ENCODE measurements around the gene NCBP3.
"Not testable (repeated sequence)": the region's sequence is repeated elsewhere in the genome, so short reads cannot be mapped to it uniquely, and the experiment has no call there.

The NCBP3 gene

GRCh38 chr17:3879591-3880417 lies 33.8 kb upstream of the NCBP3 start:
- no peak for DNase-seq (ENCODE audit: low read depth)

- DNase-seq (ENCODE audit: low read depth): peak; percentile 56
These were observed 33.1 kb upstream of the NCBP3 start for GRCh38 chr17:3879186-3879585.

- no peak for DNase-seq (ENCODE audit: low read depth)
These were observed 31.2 kb upstream of the NCBP3 start for GRCh38 chr17:3877220-3877619.

- DNase-seq (ENCODE audit: low read depth): no peak
These were observed 29.3 kb upstream of the NCBP3 start for GRCh38 chr17:3875317-3875716.

GRCh38 chr17:3873862-3874261 lies 27.8 kb upstream of the NCBP3 start:
- DNase-seq (ENCODE audit: low read depth): no peak

DNA sequence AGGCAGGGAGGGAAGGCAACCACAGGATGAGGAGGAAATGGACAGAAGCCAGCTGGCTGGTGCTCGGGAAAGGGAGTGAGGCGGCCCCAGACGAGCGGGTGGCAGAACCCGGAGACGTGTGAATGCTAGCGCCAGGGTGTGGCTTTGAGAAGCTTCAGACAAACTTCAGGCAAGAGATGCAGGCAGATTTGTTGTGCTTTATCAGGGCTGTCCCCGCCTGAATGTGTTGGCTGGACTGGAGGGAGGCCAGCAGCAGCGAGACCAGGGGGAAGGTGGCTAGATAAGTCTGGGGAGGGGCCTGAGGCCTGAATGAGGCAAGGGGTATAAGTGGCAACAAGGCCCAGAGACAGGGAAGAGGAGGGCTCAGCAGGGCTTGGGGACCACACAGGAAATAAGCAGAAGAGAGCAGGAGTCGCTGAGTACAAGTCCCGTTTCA lies 24.8 kb upstream of the NCBP3 start:
- DNase-seq (ENCODE audit: low read depth): peak; percentile 6

- DNase-seq (ENCODE audit: low read depth): no peak
These were observed 21.6 kb upstream of the NCBP3 start for GRCh38 chr17:3867606-3868005.

DNA sequence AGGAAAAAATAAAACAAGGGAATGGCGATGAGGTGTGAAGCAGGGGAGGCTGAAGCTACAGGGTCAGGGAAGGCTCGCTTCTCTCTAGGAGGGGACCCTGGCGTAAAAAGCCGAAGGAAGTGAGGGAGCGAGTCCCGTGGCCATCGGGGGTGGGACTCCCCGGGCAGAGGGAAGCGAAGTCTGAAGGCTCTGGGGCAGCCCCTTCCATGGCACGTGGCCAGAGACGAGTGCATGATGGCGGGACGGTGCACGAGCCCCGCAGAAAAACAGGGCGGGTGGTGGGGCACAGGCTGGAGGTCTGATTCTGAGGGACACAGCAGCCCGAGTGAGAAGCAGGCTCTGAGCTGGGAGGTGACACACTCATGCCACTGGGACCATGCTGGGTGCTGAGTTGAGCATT lies 21.1 kb upstream of the NCBP3 start:
- DNase-seq (ENCODE audit: low read depth): no peak

GRCh38 chr17:3866276-3866675 lies 20.2 kb upstream of the NCBP3 start:
- DNase-seq (ENCODE audit: low read depth): no peak

- DNase-seq (ENCODE audit: low read depth): peak; percentile 54
These were observed 19.1 kb upstream of the NCBP3 start for GRCh38 chr17:3865176-3865575.

DNA sequence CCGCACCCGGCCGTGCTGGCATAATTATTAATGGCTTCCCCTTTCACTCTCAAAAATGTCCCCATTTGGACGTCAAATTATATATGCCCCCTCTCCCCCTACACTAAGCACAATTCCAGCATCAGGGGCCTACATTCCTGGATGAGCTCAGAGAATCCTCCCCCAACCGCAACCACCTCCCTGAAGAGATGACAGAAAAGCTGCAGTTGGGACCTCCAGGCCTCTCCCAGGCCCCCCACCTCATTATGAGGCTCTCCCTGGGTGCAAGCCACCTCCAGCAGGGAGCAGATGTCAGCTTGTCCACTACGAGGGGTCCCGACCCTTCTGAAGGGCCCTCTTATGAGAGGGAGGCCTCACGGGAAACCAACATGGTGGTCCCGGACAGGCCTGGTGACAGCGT lies 18.5 kb upstream of the NCBP3 start:
- no peak for DNase-seq (ENCODE audit: low read depth)

DNA sequence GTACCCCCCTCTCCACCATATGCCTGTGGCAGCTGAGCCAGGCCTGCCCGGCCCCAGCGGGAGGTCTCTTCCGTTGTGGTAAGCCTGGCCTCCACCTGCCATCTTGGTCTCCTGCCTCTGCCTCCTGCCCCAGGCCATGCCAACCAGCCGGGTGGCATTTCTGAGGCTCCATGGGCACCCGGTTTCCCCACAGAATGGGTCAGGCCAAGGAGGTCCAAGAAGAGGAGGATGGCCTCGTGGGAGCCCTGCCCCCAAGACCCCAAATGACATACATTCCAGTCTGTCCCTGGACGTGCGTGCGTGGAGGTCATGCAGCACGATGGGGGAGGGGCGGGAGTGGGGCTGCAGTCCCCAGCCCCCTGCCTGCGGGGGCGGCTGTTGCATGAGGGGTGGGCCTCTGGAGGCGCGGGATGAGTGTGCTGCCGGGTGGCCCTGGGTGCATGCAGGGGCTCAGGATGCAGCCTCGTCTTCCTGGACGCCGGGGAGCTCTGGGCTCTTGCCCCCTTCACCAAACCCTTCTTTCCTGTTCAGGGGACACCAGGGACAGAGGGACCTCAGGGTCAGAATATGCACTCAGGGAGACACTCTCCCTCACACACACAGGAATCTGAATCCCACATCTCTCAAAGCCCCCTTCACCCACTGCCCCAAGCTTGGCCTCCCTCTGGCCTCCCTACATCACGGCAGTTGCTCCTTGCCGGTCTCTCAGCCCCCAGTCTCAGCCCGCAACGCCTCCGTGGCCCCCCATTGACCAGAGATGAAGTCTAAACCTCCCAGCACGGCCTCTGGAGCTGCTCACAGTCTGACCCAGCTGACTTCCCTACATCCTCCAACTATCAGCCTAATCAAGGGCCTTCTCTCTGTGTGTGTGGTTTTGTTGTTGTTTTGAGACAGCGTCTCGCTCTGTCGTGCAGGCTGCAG lies 16.0 kb upstream of the NCBP3 start:
- no peak for DNase-seq (ENCODE audit: low read depth)

DNA sequence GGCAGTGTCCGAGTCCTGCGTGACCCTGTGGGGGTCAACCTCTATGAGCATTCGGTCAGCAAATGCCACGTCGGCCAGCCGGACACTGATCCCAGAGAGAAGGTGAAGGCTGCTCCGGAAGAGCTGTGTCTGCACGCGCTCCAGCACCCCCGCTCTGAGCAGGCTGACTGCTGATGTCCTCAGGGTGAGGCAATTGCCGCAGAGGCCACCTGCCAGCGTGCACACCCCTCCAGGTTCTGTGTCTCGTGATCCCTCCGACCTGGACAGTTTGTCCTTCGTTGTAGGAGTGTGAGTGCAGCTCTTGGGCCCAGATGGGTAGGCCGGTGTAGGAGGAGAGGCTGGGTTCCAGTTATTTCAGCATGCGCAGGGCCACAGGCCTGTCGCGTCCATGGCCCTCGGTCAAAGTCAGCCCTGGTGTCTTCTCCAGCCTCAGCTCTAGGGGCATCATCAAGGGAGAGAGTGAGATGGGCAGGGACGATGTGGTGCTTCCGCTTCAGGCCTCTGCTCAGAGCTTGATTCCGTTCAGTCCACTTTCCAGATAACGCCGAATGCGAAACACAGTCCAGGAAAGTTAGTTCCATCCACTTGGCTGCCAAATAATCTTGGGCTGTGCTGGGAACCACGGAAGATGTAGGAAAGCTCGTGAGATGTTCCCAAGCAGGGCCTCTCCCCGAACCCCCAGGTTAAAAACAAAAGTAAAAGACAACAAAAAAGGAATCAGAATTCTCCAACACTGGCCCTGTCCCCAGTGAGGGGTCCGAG lies 15.1 kb upstream of the NCBP3 start:
- DNase-seq (ENCODE audit: low read depth): no peak

- no peak for DNase-seq (ENCODE audit: low read depth)
These were observed 13.9 kb upstream of the NCBP3 start for GRCh38 chr17:3859940-3860339.

DNA sequence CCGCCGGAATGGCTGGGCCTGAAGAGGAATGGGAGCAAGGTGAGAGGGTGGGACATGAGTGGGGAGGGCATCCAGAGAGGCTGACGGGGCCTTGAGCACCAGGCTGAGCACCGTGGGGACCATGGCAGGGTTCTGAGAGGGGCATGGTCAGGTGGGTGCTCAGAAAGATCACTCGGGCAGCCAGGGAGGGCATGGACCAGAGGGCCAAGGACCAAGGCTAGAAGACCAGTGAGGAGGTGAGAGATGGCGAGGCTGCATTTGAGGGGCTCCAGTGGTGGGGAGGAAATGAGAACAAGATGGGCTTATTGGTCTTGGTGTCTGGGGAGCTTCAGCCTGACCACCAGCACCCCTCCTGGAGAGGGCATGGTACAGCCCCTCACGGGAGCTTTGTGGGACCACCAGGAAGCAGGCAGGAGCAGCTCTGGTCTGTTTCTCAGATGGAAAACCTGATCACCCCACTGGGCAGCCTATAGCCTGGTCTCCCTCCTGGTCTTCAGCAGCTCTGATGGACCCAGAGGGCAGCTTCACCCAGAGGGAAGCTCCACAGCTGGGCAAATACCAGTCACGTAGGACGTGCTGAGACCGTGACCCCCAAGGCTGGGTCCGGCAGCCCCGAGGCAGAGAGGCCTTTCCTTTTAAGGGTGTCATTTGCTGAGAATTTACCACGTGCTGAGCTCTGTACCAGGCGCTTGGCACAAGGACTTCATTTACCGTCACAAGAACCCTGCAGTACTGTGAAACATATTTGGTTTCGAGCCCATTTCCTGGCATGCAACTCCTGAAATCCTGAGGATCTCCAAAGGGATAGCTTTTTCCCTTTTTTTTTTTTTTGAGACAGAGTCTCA lies 11.4 kb upstream of the NCBP3 start:
- DNase-seq (ENCODE audit: low read depth): no peak

- DNase-seq (ENCODE audit: low read depth): not testable (repeated sequence)
These were observed 8.2 kb upstream of the NCBP3 start for GRCh38 chr17:3854204-3854603.

DNA sequence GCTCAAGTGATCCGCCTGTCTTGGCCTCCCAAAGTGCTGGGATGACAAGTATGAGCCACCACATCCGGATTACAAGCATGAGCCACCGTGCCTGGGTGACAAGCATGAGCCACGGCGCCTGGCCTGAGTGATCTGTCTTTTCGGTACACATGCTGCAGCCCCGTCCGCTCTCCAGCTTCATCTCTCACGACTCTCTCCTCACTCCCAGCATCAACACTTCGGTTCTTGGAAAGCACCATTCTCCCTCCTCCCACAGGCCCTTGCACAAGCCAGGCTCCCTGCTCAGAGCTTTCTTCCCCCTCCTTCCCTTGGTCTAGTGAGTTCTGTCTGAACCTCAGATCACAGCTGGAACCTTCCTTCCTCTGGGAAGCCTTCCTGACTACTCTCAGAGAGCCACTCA lies 6.5 kb upstream of the NCBP3 start:
- DNase-seq (ENCODE audit: low read depth): no peak

- DNase-seq (ENCODE audit: low read depth): no peak
These were observed 5.5 kb upstream of the NCBP3 start for GRCh38 chr17:3851461-3852100.

GRCh38 chr17:3848229-3848835 lies 2.3 kb upstream of the NCBP3 start:
- DNase-seq (ENCODE audit: low read depth): no peak

- DNase-seq (ENCODE audit: low read depth): no peak
These were observed 1.2 kb upstream of the NCBP3 start for GRCh38 chr17:3847165-3847670.
